ENCODE data around the gene SESN3.
"Not testable (repeated sequence)": the region's sequence is repeated elsewhere in the genome, so short reads cannot be mapped to it uniquely, and the experiment has no call there.

SESN3 gene

DNA sequence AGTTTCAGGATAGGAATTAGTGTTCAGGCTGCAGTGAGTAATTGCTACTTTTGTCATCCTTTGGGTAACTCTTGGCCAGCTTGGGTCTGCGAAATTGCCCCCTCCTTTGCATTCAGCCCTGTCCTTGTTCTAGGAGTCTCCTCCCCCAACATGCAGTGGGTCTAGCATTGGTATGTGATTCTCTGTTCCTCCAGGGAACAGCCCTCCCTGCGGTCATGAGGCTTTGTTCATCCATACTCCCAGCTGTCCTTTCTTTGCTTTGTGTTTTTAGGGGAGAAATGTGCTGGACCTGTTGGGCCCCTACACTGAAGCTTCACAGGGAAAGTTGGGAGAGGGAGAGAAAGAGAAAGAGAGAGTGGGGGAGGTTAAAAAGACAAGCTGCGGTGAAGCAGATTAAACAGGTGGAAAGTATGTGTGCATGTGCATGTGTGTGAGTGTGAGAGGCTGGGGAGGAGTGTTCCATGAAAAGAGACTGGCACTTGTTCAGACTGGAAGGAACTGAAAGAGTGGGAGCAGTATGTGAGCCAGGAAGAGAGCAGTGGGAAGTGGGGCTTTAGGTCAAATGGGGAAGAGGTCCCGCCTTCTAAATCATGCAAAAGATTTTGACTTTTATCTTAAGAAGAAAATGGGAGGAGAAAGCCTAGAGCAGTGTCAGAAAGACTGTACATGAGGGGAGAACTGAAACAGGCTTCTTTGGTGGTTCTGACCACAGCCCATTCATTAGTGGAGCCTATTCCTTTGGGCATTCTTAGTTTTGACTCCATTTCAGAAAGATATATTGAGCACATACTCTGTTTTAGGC, 17.9 kb upstream of the SESN3 start:
- no peak for DNase-seq (ENCODE audit: low spot score)

DNA sequence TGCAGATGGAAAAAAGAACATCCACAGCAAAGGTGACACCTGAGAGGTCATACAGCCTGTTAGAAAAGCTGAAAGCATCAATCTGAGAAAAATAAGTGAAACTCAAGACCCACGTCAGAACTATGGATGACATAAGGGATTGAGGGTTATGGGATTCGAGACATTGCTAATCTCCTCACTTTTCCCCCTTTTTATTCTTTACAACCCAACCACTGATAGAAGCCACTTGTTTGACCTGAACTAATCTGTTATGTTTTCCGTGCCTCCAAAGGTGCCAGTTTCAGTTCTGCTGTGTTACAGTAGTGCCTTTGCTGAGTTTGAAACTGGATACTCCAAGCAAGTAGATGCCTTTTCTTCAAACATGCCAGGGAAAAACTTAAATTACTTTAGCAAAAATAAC, 16.9 kb upstream of the SESN3 start:
- DNase-seq (ENCODE audit: low spot score): no peak

DNA sequence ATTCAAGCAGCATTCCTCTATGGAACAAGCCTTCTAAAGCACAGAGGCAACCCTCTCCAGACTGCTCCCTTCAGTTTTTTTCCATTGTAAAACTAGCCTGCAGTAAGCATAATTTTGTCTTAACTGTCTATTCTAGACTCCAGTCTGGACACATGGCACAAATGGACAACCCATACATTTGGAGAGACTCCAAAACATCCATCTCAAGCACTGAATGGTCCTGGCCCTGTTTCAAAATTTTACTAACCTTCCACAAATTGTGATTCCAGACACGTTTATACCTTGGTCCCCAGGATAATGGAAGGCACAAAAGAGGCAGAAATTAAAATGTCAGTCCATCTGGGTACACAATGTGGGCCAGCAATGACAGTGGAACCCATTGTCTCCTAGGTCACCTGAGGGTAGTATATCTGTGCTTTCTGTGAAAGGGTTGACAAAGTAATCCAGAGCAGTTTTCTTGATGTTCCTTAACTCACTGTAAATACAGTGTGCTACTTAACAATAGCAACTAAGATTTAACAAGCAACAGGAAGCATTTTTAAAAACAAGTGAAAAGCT, 16.2 kb upstream of the SESN3 start:
- DNase-seq (ENCODE audit: low spot score): no peak

DNA sequence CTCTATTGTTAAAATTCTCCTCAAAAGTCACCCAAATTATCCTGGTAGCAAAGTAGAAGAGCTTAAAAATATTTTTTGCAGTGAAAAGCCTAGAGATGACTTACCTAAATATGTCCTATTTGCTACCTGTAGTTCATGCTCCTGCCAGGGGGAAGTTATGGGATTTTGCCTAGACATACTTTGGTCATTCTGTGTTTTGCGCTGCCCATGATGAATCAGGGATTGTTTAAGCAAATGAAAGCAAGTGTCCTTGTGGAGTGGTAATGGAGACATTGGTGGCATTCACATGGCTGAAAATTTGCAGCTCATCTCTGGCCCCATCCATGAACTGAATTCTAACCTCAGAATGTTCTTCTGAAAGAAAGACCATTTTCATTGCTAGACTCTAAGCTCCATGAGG, 14.6 kb upstream of the SESN3 start:
- DNase-seq (ENCODE audit: low spot score): no peak

DNA sequence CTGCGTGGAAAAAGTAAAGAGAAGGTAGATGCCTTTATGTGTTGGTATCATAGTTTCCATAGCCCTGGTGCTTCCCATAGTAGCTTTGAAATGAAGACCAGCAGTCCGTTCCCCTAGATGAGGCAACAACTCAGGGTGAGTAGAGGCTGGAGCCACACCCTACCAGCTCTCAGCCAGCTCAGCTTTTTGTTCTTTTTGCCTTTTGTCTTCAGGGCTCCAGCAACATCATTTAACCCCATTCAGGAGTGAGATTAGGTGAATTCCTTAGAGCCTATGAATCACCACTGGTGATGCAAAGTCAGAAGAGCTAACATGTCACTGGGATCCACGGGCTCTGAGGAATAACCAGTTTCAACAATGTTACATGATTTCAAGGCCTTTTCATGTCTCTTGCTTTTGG, 14.0 kb upstream of the SESN3 start:
- no peak for DNase-seq (ENCODE audit: low spot score)

DNA sequence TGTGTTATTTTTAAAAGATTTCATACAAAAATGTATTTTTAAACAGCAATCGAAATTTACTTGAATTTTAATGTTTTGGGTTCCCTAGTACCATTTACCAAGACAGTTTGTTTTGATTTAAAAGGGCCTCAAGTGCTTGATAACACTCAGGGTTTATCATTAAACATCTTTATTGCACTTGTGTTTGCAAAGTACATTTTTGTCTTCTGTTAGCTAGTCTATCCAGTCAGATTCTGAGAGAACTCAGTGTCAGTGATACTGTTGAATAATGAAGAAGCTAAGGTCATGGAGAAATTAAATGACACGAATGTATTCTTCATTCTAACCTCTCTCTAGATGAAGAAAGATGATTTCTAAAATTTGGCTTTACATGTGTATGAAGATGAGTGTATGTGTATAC, 12.7 kb upstream of the SESN3 start:
- DNase-seq (ENCODE audit: low spot score): no peak

DNA sequence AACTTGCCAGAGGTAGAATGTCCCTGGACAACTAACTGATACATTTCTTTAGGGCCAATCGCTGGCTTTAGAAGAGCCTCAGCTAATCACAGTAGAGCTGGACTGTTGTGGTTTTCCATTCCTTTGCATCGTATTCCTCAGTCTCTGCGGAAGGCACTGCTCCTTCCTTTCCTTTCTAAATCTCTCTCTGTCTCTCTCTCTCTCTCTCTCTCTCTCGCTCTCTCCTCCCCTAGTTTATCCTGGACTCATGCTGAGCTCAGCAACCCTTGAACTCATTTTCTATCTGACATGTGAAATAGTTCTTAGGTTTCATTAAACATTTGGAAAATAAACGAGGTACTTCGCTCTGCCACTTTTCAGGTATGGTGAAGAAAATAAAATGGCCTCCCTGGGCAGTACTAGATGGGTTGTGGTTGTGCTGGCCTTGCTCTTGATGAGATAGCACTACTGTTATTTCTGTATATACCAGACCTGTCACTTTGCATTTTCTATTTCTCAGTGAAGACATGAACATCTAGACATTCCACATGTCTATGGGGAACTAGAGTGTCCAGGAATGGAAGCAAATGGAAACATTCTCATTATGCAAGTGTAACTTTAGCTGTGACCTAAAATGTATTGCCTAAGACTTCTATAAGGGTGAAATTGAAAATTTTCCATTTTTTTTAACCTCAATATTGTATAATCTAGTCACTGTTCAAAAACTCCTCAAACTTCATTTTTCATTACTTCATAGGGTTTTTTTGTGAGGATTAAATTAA, 12.0 kb upstream of the SESN3 start:
- DNase-seq (ENCODE audit: low spot score): no peak

DNA sequence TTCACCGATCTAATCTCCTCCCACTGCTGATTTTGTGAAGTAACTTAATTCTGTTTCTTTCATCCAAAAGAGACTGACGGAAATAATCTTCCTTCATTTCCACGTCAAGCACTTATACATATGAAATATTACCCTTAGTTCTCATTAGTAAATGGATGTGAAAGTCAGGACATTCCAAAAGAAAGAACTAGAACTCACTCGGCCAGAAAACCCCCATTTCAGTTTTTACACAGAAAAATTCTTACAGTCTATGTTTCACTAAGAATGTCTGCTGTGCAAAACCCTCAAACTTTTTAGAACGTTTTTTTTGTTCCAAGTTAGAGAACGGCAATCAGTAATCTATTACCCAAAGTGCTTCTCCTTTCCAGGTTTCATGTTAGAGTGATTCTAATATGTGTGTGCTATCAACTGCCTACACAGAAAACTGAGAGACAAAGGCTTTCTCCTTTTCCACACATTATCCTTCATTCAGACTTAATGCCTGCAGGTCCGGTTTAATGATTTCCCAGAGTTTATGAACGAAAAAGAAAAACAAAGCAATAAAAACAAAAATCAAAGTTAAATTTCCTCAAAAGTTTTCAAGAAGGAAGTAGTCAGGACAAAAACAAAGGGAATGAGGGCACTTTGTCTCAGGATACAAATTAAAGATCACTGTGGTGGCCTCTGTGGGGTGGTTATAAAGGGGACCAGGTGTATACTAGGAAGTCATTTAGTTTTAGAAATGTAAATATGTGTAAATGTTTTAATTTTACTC, 11.3 kb upstream of the SESN3 start:
- no peak for DNase-seq (ENCODE audit: low spot score)

DNA sequence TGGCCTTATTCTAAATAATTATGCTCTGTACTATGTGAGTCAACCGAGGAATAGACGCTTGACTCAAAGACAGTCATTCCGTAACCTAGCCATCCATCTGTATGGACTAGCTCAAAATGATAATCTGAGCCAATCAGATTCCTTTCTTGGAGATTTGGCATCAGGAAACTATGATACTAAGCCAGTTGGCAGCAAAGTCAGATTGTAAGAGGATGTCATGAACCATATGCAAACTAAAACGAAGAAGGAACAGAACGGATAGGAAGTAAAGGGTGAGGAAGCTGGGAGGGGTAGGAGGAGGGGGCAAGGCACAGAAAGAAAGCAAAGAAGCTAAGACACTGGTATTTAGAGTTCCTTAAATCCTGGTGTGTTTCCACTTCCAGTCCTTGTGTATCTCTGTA, 10.7 kb upstream of the SESN3 start:
- no peak for DNase-seq (ENCODE audit: low spot score)

DNA sequence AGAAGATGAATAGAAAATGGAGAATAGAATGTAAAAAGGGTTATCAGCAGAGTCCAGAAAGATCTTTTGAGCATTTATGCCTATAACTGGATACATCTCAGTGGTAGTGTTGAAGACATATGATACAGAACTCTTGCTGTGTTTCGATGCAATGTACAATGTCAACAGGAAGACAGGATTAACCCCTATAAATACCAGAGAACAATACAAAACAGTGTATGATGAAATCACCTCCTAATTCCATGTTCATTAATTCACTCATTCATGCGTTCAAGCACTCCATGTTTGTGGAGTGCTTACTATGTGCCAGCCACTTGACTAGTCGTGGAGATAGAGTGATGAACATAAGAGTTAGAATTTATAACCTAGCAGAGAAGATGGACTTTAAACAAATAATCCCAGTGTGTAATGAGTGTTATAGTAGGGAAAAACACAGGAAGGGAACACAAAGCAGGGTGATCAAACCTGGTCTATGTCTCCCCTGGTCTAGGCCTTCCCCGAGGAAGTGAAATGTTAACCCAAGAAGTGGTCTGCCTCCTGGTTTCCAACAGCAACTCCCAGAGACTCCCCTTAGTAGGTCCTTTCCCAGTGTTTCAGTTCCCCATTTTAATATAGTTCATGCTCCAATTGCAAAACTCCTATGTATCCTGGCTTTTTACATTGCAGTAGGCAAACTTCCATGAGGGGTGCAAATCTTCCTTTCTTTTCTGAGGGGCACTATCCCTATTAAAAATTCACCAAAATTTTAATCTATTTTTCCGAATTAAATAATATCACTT, 9.1 kb upstream of the SESN3 start:
- no peak for DNase-seq (ENCODE audit: low spot score)

DNA sequence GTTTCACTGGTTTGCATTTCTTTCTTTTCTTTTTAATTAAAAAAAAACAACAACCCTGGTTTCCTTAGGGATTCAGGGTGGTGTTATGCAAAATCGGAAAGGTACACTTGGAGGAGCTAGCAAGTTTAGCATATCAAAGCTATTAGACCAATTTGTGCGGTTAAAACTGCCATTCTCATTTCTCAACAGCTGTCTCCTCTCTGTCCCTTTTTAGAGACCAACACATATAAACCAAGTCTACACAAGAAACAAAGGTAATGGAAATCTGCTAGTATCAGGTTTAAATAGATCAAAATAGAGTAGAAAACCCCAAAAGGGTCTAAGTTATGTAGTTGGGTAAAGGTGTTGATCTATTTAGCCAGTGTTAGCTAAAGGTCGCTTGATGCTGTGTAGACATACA, 1.7 kb upstream of the SESN3 start:
- DNase-seq (ENCODE audit: low spot score): no peak

DNA sequence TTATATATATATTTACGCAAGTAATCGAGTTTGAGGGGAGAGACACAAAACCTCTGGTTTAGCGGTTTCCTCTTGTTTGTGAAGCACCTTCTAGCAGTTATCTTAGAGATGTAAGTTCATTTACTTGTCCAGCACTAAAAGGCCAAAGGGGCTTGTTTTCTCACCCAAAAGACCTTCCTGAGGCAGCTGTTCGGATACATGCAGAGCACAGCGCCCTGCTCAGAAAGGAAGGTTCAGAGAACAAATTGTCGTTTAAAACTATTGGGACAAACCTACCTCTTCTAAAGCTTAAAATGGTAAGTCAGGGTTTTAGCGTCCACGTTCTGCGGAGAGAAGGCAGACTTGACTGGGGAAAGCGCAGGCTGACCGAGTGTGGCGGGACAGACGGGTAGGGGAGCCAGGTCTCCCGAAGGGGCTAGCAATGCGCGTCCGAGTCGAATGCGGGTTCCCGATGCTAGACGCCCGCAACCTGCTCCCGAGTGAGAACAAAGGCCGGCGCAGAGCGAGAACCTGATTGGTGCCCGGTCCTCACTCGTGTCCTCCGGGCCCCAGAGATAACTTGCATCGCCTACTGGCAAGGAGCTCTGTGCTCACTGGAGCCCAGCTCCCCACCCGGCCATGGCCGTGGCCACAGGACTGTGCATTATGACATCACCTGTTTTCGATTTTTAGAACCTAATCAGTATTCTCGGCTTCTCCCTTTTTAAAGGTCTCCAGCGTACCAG, 1.0 kb upstream of the SESN3 start:
- no peak for DNase-seq (ENCODE audit: low spot score)

DNA sequence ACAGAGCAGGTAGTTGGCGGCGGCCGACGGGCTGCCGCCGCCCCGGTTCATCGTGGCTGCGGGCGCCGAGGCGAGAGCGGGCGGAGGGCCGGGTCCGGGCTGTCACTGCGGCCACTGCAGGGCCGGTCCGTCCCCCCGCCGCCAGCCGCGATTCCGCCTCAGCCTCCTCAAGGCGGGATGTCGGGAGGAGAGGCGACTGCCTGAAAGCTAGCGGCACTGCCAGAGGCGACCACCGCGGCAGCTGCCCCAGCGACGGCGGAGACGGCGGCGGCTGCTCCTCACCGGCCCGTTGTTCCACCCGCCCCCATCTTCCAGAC, 234 bp downstream of the SESN3 start:
- DNase-seq (ENCODE audit: low spot score): peak; percentile 1

DNA sequence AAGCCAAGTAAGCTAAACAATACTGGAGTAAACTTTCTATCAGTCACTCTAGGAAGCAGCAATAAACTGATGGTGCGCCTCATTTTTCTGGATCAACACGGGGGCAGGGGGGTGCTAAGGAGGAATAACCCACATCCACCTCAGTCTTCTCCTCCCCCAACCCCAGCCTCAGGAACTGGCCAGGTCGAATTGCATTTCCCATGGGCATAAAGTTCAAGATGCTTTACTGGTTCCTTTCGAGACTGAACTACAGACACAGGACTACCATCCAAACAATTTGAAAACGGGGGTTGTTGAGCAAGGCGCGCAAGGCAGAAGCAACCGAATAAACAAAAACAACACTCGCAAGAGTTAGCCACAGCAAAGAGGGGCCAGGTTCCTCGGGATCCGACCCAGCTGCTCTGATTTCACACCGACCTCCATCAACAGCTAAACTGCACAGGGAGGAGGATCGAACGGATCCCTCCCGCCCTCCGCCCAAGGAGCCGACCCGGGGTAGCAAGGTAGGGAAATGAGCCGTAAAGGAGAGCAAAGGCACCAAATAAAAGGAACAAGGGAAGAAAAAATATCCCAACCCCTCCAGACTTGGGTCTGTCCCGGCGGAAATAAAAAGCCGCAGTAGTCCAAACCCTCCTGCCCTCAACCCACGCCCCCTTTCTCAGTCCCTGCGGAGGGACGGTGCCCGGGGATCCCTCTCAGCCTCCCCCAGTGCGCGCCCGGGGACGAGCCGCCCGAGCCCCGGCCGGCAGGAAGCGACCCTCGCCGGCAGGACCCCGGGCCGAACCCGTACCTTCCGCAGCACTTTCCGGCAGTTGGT, 801 bp downstream of the SESN3 start:
- peak; percentile 0 for DNase-seq (ENCODE audit: low spot score)

DNA sequence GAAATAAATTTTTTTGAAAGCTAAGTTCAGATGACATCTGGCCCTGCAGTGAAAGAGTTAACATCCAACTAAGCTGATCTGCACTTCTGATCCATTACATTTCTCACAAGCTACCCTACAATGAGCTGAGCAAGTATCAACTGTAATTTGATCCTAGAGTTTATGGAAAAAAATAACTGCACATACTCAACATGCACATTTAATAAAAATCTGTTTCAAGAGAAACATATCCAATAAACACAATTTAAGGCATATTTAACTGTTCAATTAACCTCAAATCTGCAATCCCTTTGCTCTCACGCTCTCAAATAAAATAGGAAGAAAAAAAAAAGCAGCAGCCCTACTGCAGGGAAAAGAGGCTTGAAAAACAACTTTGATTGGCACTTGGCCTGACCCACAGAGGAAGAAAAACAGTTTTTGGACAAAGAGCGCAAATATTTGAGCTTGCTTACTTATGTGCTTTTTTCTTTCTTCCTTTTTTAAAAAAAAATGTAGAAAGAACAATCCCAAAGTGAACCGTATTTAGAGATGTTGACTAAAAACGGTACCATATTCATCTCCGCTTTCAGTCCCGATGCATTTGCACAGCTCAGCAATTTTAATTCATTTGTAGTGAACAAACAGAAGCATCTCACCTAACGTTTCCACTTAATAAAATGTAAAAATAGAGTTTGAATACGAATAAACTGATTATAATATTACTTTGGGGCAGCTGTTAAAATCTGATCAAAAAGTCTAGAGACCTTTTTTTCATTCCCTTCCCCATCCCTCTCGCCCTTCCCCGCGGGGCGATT, 1.6 kb downstream of the SESN3 start:
- peak; percentile 3 for DNase-seq (ENCODE audit: low spot score)

DNA sequence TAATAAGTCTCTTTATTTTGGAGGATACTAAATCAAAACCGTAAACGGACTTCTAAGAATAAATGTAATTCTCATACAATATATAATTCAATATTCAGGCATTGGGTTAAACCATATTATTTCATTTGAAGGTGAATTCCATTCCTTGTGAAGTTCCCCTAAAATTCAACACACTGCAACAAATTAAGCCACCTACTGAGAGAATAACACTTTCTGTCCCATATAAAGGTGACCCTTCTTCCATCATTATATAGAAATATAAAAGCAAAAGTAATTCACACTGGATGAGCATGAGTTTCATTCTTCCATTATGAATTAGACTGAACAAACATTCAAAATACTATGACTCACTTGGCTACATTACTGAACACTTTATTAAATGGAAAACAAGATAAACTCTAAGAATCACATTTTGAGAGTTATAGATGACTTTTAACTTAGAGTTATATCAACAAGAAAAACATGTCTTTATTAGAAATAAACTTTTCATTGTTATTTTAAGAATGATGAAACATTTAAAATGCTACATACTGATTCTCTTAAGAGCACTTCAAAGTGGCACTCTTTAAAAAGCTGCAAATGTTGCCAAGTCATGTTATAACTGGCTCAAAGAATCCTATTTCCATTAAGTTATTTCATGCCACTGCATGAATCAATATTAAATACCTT, 2.8 kb downstream of the SESN3 start:
- DNase-seq (ENCODE audit: low spot score): no peak

DNA sequence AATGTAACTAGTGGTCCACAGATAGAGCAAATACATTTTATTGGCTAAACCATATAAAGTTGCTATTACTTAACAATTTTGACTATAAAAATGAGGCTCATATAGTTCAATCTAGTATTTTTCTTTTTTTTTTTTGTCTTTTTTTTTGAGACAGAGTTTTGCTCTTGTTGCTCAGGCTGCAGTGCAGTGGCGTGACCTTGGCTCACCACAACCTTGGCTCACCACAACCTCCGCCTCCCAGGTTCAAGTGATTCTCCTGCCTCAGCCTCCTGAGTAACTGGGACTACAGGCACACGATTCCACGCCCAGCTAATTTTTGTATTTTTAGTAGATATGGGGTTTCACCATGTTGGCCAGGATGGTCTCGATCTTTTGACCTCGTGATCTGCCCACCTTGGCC, 3.9 kb downstream of the SESN3 start:
- DNase-seq (ENCODE audit: low spot score): not testable (repeated sequence)

DNA sequence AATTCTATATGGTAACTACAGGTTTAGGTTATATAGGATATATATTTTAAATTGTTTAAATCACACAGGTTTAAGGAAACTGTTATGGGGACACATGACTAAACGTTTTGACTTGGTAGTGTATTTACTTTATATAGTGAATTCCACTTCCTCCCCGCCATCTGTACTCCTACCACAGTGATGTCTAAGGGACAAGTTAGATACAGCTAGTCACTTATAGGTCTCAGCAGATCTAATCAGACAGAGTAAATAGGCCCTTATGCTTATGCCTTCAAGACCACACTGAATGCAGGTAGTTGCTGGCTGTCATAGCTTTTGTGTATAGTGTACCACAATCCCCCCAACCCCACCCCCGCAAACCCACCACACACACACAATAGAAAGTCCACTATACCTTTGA, 8.2 kb downstream of the SESN3 start:
- no peak for DNase-seq (ENCODE audit: low spot score)

DNA sequence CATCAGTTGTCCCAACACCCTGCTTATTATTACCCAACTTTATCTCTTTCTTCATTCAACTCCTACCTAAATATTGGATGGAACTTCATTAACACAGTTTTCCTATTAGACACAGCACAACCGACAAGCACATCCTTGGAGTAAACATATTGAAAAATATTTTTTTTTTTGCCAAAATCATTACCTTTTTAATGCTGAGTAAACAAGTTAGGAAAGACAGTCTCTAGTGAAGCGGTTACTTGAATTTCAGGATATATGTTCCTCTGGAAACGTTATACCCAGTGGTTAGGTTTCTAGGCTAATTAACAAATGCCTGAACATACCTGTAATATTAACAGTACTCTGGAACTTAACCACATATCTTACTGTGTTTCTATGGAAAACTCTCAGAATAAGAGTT, 11.4 kb downstream of the SESN3 start:
- no peak for DNase-seq (ENCODE audit: low spot score)

All from COLO829 (cell line).